Gastroesophageal sphincter (tissue), 3 donors: ENCODE results near the gene TARP.

Experiments
- CTCF ChIP-seq, 4 experiments: fragments of 200-600 bp in 2 of 4; fragments of 450-650 bp in 2 of 4; sonication (generic) in 1 of 4; IDR thresholded peaks; one replicate each; pipeline ENCODE4 v1.5.1; 2017 to 2019; ENCODE audit warnings: antibody characterized with exemption in 4 of 4, mild to moderate bottlenecking in 2 of 4, moderate library complexity in 2 of 4
- EP300 ChIP-seq: sonication (generic); formaldehyde crosslinking; IDR thresholded peaks from one replicate; pipeline ENCODE4 v1.6.1; 2017; ENCODE audit warnings: antibody characterized with exemption, mild to moderate bottlenecking
- POLR2A ChIP-seq, 2 donors: fragments of 450-650 bp; IDR thresholded peaks; one replicate each; pipeline ENCODE4 v1.6.1; 2017; ENCODE audit warnings: antibody characterized with exemption in 2 of 2, mild to moderate bottlenecking in 2 of 2, moderate library complexity in 1 of 2

DNA sequence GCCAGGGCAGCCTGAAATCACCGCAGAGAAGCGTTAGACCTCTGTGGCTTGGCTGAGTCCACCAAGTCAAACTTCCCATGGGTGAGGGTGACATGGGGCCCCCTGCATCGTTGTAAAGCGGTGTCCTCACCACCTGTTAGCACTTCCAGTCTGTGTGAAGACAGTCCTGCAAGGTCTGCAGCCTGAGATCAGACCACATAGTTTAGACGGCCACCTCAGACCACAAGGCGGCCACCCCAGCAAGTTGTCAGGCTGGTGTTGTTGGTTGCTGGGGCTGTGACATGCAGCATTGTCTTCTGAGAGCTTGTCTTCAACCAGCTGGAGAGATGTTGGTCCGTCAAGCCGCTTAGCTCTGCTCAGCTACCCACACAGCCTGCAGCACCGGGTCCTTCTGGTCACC, 44.1 kb upstream of the TARP start:
- TF ChIP-seq CTCF (IDR thresholded peaks at IDR 0.05) (no peak), EP300 (no peak), POLR2A (IDR thresholded peaks at IDR 0.05) (no peak)
